OCI-LY3 (cell line): Measurements from ENCODE around the gene NAA10.

Experiments used
- CTCF ChIP-seq: fragments of 200-600, 300-600 bp; sonication (generic); IDR thresholded peaks from 2 replicates; pipeline ENCODE4 v1.5.1; 2014; ENCODE audit warnings: antibody characterized with exemption, low read length, low read depth
- EZH2phosphoT487 ChIP-seq: fragments of 200-600 bp; shearing (Covaris generic); IDR thresholded peaks from 2 replicates; pipeline ENCODE4 v1.6.1; 2018; ENCODE audit warnings: antibody characterized with exemption, mixed run types, low read depth

DNA sequence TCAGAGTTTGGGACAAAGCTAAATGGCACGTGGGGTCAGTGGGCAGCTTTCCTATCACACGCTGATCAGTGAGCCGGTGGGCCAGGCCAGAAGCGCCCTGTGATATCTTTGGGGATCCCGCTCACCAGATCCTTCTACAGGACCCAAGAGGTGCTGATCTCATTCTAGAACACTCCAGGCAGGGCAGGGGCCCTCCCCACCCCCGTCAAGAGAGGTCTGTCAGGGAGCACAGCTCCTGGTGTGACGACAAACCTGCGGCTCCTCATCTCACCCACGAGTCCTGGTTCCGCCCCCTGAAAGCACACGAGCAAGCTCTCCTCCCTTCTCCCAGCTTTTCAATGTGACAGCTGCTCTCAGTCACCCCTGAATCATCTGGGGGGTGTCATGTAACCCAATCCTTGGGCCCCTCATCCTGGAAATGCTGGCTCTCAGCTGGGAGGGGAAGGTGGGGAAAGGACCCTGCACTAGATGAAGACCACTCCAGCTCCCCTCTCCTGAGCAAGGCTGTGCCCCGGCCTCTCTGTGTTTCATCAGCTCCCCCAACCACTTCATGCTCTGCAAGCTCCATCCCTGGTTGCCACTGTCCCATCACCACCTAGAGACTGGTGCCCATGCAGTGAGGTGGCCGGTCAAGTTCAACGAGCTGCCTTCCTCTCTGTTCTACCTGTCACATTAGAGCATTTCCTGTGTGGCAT lies 32.2 kb upstream of the NAA10 start:
- TF ChIP-seq EZH2phosphoT487 (no peak), CTCF (no peak)
